ENCODE results near the gene ATP6V1B1. TPM values are rescaled to one million over a fixed set of nuclear protein-coding genes. Genes with fewer than 3 reads are reported as not detected.

ATP6V1B1 gene
- total RNA-seq, 2 donors from 2014 or later, result not detected

DNA sequence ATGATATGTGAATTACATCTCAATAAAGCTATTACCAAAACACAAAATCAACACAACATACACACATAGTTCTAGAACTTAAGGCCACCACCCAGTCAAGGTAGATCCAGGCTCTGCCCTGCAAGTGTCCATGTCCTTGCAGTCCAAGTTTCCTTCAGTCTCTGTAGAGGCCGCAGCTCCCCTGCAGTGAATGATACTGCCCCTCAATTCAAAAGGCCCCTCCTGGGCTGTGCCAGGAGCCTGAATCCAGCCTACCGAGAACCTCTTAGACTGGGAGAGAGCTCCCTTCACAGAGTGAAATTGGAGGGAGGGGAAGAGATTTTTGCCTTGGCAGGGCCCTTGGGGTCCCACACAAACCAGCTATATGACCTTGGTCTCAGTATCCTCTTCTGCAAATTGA lies 42.5 kb upstream of the ATP6V1B1 start:
- H3K27me3 ChIP-seq, result peaks cover 52% of the 10 kb centered on the region

DNA sequence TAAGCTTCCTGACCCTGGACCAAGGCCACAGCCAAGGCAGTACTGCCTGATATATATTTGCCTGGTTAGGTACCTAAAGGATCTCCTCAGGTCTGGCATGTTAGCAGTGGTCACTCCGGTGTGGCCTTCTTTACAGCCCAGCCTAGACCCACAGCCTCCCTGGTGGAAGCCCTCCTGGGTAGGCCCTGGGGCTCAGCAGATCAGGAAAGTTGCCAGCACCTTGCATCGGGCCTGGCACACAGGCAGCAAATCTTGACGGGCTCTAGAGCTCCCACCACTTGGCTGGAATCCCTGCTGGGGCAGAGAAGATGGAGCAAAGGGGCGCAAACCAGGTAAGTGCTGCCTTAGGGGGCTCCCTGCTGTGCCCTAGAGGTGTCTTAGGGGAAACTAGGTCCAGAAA lies 40.9 kb upstream of the ATP6V1B1 start:
- no peak for DNase-seq
- TF ChIP-seq, protein P1, sequence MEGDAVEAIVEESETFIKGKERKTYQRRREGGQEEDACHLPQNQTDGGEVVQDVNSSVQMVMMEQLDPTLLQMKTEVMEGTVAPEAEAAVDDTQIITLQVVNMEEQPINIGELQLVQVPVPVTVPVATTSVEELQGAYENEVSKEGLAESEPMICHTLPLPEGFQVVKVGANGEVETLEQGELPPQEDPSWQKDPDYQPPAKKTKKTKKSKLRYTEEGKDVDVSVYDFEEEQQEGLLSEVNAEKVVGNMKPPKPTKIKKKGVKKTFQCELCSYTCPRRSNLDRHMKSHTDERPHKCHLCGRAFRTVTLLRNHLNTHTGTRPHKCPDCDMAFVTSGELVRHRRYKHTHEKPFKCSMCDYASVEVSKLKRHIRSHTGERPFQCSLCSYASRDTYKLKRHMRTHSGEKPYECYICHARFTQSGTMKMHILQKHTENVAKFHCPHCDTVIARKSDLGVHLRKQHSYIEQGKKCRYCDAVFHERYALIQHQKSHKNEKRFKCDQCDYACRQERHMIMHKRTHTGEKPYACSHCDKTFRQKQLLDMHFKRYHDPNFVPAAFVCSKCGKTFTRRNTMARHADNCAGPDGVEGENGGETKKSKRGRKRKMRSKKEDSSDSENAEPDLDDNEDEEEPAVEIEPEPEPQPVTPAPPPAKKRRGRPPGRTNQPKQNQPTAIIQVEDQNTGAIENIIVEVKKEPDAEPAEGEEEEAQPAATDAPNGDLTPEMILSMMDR (IDR thresholded peaks at IDR 0.05), result no peak
- intact Hi-C loops (cut with DNase I), result no loop called here

More for the DNA sequence above, 42.5 kb upstream of the ATP6V1B1 start:
- H3K27ac ChIP-seq, result no peak overlapping the region
- no peaks in the 10 kb centered on the region for H3K36me3 ChIP-seq
- TF ChIP-seq, protein P1 (IDR thresholded peaks at IDR 0.05), result no peak
- intact Hi-C loops (cut with DNase I), result no loop called here
- H3K9me3 ChIP-seq, result no peaks in the 10 kb centered on the region
- no peak overlapping the region for H3K9ac ChIP-seq (ENCODE audit: low read depth in 2 of 2, low read length in 2 of 2)
- DNase-seq, result no peak
- H3K4me1 ChIP-seq, result no peaks in the 10 kb centered on the region
- no peak overlapping the region for H3K4me3 ChIP-seq

DNA sequence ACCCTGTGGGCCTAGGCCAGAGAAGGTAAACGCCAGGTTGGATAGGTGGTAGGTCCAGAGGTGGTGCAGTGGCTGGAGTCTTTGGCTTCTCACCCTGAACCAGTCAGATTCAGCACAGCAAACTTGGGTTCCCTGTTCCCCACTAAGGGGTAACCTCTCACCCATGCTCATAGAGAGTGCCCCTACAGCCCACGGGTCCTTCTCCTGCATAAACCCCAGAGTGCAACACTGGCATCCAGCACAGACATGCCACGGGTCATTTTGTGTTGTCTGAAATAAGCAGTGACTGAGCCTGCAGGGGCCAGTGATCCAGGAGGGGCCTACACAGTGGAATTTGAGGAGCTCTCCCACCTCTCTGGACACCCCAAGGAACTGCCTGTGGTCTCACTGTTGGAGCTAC lies 40.5 kb upstream of the ATP6V1B1 start:
- H3K36me3 ChIP-seq, result no peaks in the 10 kb centered on the region
- H3K9ac ChIP-seq (ENCODE audit: low read depth in 2 of 2, low read length in 2 of 2), result no peak overlapping the region
- DNase-seq, result no peak
- intact Hi-C loops (cut with DNase I), result no loop called here
- H3K4me3 ChIP-seq, result no peak overlapping the region
- H3K27ac ChIP-seq, result no peak overlapping the region
- no peaks in the 10 kb centered on the region for H3K4me1 ChIP-seq
- peaks cover 52% of the 10 kb centered on the region for H3K27me3 ChIP-seq
- no peaks in the 10 kb centered on the region for H3K9me3 ChIP-seq
- TF ChIP-seq, protein P1 (IDR thresholded peaks at IDR 0.05), result no peak

More for the DNA sequence above, 40.9 kb upstream of the ATP6V1B1 start:
- Histone ChIP-seq H3K4me1 (no peaks in the 10 kb centered on the region), H3K27ac (no peak overlapping the region), H3K36me3 (no peaks in the 10 kb centered on the region), H3K4me3 (no peak overlapping the region), H3K27me3 (peaks cover 52% of the 10 kb centered on the region), H3K9me3 (no peaks in the 10 kb centered on the region), H3K9ac (ENCODE audit: low read depth in 2 of 2, low read length in 2 of 2) (no peak overlapping the region)

DNA sequence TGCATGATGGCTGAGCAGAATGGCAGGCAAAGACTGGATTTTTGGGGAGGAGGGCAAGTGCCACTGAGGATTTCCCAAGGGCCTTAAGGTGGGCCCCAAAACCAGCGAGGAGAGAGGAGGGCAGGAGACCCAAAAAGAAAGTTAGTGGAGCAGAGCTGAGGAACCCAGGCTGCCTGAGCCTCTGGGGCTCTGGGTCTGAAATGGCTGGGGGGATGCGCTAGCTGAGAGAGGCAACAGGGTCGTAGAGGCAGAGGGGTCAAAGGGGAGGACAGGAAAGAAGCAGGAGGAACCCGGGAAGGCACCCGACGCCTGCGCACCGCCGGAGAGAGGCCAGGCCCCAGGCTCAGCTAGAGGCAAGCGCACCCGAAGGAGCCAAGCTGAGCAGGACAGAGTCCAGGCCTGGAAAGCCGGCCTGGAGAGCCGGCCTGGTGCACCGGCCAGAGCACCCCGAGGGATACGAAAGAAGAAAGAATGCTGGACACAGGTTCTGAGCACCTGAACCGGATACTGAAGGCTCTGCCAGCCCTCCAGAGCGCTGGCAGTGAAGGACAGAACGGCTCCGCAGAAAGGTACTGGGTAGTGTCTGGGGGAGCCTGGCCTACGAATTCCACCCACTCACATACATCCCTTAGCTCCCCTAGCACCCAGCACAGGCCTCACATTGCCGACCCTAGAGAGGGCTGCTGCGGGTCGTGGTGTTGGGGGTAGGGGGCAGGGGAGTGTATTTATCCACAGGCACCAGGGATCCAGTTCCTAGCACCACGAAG lies 39.5 kb upstream of the ATP6V1B1 start:
- H3K27ac ChIP-seq, result no peak overlapping the region
- H3K9me3 ChIP-seq, result no peaks in the 10 kb centered on the region
- intact Hi-C loops (cut with DNase I), result no loop called here
- no peak overlapping the region for H3K4me3 ChIP-seq
- DNase-seq, result no peak
- TF ChIP-seq, protein P1 (IDR thresholded peaks at IDR 0.05), result no peak
- H3K27me3 ChIP-seq, result peaks cover 53% of the 10 kb centered on the region
- H3K4me1 ChIP-seq, result peaks cover 6% of the 10 kb centered on the region
- no peaks in the 10 kb centered on the region for H3K36me3 ChIP-seq
- no peak overlapping the region for H3K9ac ChIP-seq (ENCODE audit: low read depth in 2 of 2, low read length in 2 of 2)

DNA sequence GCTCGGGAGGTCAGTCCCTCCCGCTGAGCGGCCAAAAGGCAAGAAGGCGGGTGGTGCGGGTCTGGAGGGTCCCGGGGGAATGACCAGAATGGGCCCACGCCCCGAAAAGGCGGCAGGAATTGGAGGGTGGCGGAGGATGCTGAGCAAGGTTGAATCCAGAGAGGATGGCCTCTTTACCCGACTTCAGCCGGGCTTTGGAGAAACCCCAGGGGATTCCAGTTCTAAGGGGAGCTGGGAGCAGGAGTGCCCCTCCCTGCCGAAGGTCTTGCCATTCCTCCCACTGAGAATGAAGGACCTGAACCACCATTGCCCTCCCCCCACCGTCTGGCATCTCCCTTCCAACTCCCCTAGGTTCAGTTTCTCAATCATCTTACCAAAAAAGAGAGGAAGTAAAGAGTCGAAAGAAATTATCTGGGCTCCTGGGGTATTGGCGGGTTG lies 38.9 kb upstream of the ATP6V1B1 start:
- Histone ChIP-seq H3K9ac (ENCODE audit: low read depth in 2 of 2, low read length in 2 of 2) (no peak overlapping the region), H3K9me3 (no peaks in the 10 kb centered on the region), H3K27ac (no peak overlapping the region), H3K27me3 (peaks cover 55% of the 10 kb centered on the region), H3K36me3 (no peaks in the 10 kb centered on the region), H3K4me1 (peaks cover 6% of the 10 kb centered on the region), H3K4me3 (no peak overlapping the region)
- DNase-seq, result no peak
- TF ChIP-seq, protein P1 (IDR thresholded peaks at IDR 0.05), result no peak
- intact Hi-C loops (cut with DNase I), result no loop called here
